Endothelial cell of umbilical vein (primary cell): ENCODE measurements around the gene ANAPC16. TPM values are rescaled to one million over a fixed set of nuclear protein-coding genes. Genes with fewer than 3 reads are reported as not detected.

Experiments used
- BruUV-seq: library from RNA; stranded (reverse); fragments of 400-500 nt; replicated peaks from 2 replicates; lab custom pipeline; 2021; lab: Mats Ljungman, UMichigan
- CTCF ChIA-PET: fragments of 300-600, 350-600 bp; sonication (Branson Sonifier 250); formaldehyde crosslinking; loops from one replicate; lab custom pipeline; 2021; ENCODE audit warnings: antibody characterized with exemption, inconsistent platforms; lab: Charles Lee
- POLR2A ChIA-PET: fragments of 300-600, 350-600 bp; sonication (Branson Sonifier 250); formaldehyde crosslinking; loops from one replicate; lab custom pipeline; 2021; ENCODE audit warnings: antibody characterized with exemption, inconsistent platforms; lab: Charles Lee
- DNase-seq: peaks from one replicate; pipeline ENCODE4 v3.0.0-alpha.2; 2011; ENCODE audit warnings: low read depth, low spot score
- FAIRE-seq: peaks from 2 replicates; lab custom pipeline; 2011; peaks lifted over from hg19 to GRCh38; lab: Jason Lieb, UNC
- H2AFZ ChIP-seq: 2 replicates; pipeline ENCODE4 v1.6.0; 2012; ENCODE audit warnings: low read depth, low read length, control low read depth, inconsistent platforms
- H3K27ac ChIP-seq: 2 replicates; pipeline ENCODE4 v1.5.1; 2011; ENCODE audit warnings: low read depth, mild to moderate bottlenecking, control low read depth, low read length, moderate library complexity; ENCODE audit not compliant: insufficient read depth
- H3K27me3 ChIP-seq, 2 experiments: 2 replicates each; pipeline versions ENCODE4 v1.6.0 to v1.6.1; 2011; ENCODE audit warnings: low read length in 2 of 2, mixed read lengths in 1 of 2; ENCODE audit not compliant: control insufficient read depth in 2 of 2, insufficient read depth in 2 of 2
- H3K36me3 ChIP-seq, 2 experiments: 2 replicates in 1 of 2; 3 replicates in 1 of 2; pipeline ENCODE4 v1.5.1; 2011; ENCODE audit warnings: low read length in 2 of 2, mild to moderate bottlenecking in 1 of 2, moderate library complexity in 1 of 2; ENCODE audit not compliant: control insufficient read depth in 2 of 2, insufficient read depth in 2 of 2; ENCODE audit errors: extremely low read depth in 1 of 2
- H3K4me1 ChIP-seq: 3 replicates; pipeline ENCODE4 v1.5.1; 2011; ENCODE audit warnings: mild to moderate bottlenecking, low read length; ENCODE audit not compliant: control insufficient read depth, insufficient read depth; ENCODE audit errors: extremely low read depth
- H3K4me2 ChIP-seq: 2 replicates; pipeline ENCODE4 v1.6.1; 2011; ENCODE audit warnings: low read length, control low read depth, mixed read lengths; ENCODE audit not compliant: insufficient read depth
- H3K4me3 ChIP-seq, 3 experiments: fragments of 200-600 bp in 1 of 3; sonication (generic), shearing (Covaris generic) in 1 of 3; replicated peaks in 1 of 3; 2 replicates each; pipeline ENCODE4 v1.5.1; 2011 to 2016; ENCODE audit warnings: control low read depth in 3 of 3, low read length in 3 of 3, mild to moderate bottlenecking in 2 of 3, inconsistent platforms in 1 of 3, low read depth in 1 of 3, moderate library complexity in 1 of 3; ENCODE audit not compliant: insufficient read depth in 1 of 3
- H3K79me2 ChIP-seq: 2 replicates; pipeline ENCODE4 v1.6.0; 2012; ENCODE audit warnings: low read length, inconsistent platforms; ENCODE audit not compliant: control insufficient read depth, insufficient read depth
- H3K9ac ChIP-seq: replicated peaks from 2 replicates; pipeline ENCODE3; 2011; ENCODE audit warnings: low read length, control low read depth; ENCODE audit not compliant: insufficient read depth; ENCODE audit errors: extremely low read depth
- H3K9me1 ChIP-seq: replicated peaks from 3 replicates; pipeline ENCODE4 v1.6.0; 2011; ENCODE audit warnings: mild to moderate bottlenecking, low read length; ENCODE audit not compliant: control insufficient read depth, insufficient read depth; ENCODE audit errors: extremely low read depth
- H3K9me3 ChIP-seq: replicated peaks from 2 replicates; pipeline ENCODE4 v1.5.1; 2012; ENCODE audit warnings: low read length, inconsistent platforms; ENCODE audit not compliant: control insufficient read depth, insufficient read depth
- H4K20me1 ChIP-seq: replicated peaks from 2 replicates; pipeline ENCODE3; 2011; ENCODE audit warnings: mild to moderate bottlenecking, low read length; ENCODE audit not compliant: control insufficient read depth, insufficient read depth; ENCODE audit errors: extremely low read depth
- EZH2 ChIP-seq: IDR thresholded peaks from 2 replicates; pipeline ENCODE4 v1.6.1; 2012; ENCODE audit warnings: borderline replicate concordance, low read depth, mild to moderate bottlenecking, moderate library complexity, low read length, inconsistent platforms; ENCODE audit not compliant: severe bottlenecking
- FOS ChIP-seq: IDR thresholded peaks from 2 replicates; pipeline ENCODE4 v1.6.1; 2011; ENCODE audit warnings: mild to moderate bottlenecking, low read length, moderate library complexity, borderline replicate concordance; ENCODE audit not compliant: insufficient read depth
- GATA2 ChIP-seq: IDR thresholded peaks from 2 replicates; pipeline ENCODE4 v1.7.0; 2011; ENCODE audit warnings: low read depth, mild to moderate bottlenecking, moderate library complexity, mixed read lengths, low read length; ENCODE audit not compliant: insufficient read length, insufficient read depth
- JUN ChIP-seq: IDR thresholded peaks from 2 replicates; pipeline ENCODE4 v1.6.1; 2011; ENCODE audit warnings: borderline replicate concordance, low read depth; ENCODE audit not compliant: insufficient read length, insufficient read depth
- MYC ChIP-seq: IDR thresholded peaks from one replicate; pipeline ENCODE4 v1.6.1; 2011; ENCODE audit warnings: mild to moderate bottlenecking, low read depth, low read length
- POLR2A ChIP-seq: IDR thresholded peaks from 2 replicates; pipeline ENCODE4 v1.6.1; 2012; ENCODE audit warnings: low read depth, mild to moderate bottlenecking, control low read depth, low read length
- POLR2AphosphoS5 ChIP-seq: IDR thresholded peaks from 2 replicates; pipeline ENCODE4 v1.6.1; 2012; ENCODE audit warnings: low read depth, mild to moderate bottlenecking, control low read depth, low read length, moderate library complexity; ENCODE audit not compliant: insufficient read depth
- dilution Hi-C: fragments of 300-500 bp; cut with MboI; formaldehyde crosslinking; loops from one replicate; pipeline ENCODE4 v1.15.0; 2019; ENCODE audit warnings: low sequenced_read_pairs; ENCODE audit not compliant: extremely low pct_ligation_motif_present
- intact Hi-C: fragments of 100-400 bp; cut with micrococcal nuclease; formaldehyde crosslinking; loops from one replicate; pipeline ENCODE4 v1.10.0; 2022
- polyA plus RNA-seq, 4 experiments: library from polyadenylated mRNA; depleted of rRNA in 3 of 4; stranded (reverse) in 3 of 4; unstranded in 1 of 4; fragments of >200 nt; gene quantifications; 2 replicates each; pipeline versions ENCODE4 v1.2.1 to v1.2.3, GENCODE V29; 2011 to 2012; ENCODE audit warnings: missing spikeins in 1 of 4
- total RNA-seq: library from RNA; stranded (reverse); gene quantifications from 2 replicates; pipeline ENCODE4 v1.2.3, GENCODE V29; 2021
- TF ChIP-seq, protein P1 (sequence below), 2 donors: IDR thresholded peaks; 1 replicate in 1 of 2; 2 replicates in 1 of 2; pipeline ENCODE4 v1.5.1; 2011; ENCODE audit warnings: low read length in 2 of 2, mild to moderate bottlenecking in 2 of 2, moderate library complexity in 2 of 2, control low read depth in 1 of 2, inconsistent platforms in 1 of 2, low read depth in 1 of 2; ENCODE audit not compliant: insufficient read depth in 1 of 2; ENCODE audit errors: extremely low read depth in 1 of 2
- TF ChIP-seq, protein P2 (sequence below): IDR thresholded peaks from 2 replicates; pipeline ENCODE4 v1.6.1; 2011; ENCODE audit not compliant: insufficient read depth, insufficient read length

ANAPC16 gene
- total and polyA plus RNA-seq, 2 donors (not counting 3 experiments of a cell fraction or from before 2014, with no cell fraction given), result 38.1 to 44.4 TPM

DNA sequence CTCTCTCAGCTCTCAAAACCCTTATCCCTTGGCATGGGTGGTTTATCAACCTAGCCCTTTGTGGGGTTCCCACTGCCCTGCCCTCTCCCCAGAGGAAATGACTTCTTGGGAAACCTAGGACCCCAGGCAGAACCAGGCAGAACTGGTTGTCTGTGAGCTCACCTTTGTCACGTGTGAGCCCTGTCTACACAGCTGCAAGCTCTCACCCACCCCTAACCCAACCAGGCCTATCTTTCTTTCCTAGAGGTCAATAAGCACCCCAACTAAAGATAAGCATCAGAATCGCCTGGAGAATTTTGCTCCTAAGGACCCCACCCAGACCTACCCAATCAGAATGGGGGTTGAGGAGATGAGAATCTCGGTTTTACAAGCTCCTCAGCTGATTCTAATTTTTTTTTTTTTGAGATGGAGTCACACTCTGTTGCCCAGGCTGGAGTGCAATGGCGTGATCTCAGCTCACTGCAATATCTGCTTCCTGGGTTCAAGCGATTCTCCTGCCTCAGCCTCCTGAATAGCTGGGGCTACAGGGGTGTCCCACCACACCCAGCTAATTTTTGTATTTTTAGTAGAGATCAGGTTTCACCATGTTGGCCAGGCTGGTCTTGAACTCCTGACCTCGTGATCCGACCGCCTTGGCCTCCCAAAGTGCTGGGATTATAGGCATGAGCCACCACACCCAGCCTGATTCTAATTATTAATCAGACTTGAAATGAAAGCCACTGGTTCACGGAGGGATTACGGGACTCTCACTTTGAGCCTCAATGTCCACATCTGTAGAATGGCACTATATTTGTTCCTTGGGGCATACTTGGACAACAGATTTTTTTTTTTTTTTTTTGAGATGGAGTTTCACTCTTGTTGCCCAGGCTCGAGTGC, 50.4 kb downstream of the ANAPC16 start:
- Histone ChIP-seq H2AFZ (no peak overlapping the region), H3K9ac (no peak overlapping the region), H3K4me1 (peaks cover 5% of the 10 kb centered on the region), H3K27ac (no peak overlapping the region), H3K36me3 (no peaks in the 10 kb centered on the region), H3K79me2 (no peaks in the 10 kb centered on the region), H3K27me3 (no peaks in the 10 kb centered on the region), H3K9me3 (no peaks in the 10 kb centered on the region), H4K20me1 (no peaks in the 10 kb centered on the region), H3K9me1 (no peaks in the 10 kb centered on the region), H3K4me2 (no peak overlapping the region), H3K4me3 (no peak overlapping the region)
- intact Hi-C loops, result no loop called here
- POLR2A ChIA-PET, result interaction anchor here (0.7 to 1.1 kb wide), 2 partner anchors 41 to 55 kb away, joined by 6 to 8 read pairs; no protein-coding TSS in a partner anchor
- no peak for TF ChIP-seq FOS
- no peak for TF ChIP-seq GATA2
- TF ChIP-seq POLR2A, result no peak
- TF ChIP-seq POLR2AphosphoS5, result no peak
- TF ChIP-seq MYC, result no peak
- no peak for TF ChIP-seq EZH2
- TF ChIP-seq JUN, result no peak
- TF ChIP-seq, protein P1, sequence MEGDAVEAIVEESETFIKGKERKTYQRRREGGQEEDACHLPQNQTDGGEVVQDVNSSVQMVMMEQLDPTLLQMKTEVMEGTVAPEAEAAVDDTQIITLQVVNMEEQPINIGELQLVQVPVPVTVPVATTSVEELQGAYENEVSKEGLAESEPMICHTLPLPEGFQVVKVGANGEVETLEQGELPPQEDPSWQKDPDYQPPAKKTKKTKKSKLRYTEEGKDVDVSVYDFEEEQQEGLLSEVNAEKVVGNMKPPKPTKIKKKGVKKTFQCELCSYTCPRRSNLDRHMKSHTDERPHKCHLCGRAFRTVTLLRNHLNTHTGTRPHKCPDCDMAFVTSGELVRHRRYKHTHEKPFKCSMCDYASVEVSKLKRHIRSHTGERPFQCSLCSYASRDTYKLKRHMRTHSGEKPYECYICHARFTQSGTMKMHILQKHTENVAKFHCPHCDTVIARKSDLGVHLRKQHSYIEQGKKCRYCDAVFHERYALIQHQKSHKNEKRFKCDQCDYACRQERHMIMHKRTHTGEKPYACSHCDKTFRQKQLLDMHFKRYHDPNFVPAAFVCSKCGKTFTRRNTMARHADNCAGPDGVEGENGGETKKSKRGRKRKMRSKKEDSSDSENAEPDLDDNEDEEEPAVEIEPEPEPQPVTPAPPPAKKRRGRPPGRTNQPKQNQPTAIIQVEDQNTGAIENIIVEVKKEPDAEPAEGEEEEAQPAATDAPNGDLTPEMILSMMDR (IDR thresholded peaks at IDR 0.05; ENCODE audit: extremely low read depth in 1 of 2, insufficient read depth in 1 of 2, low read depth in 1 of 2, low read length in 2 of 2), result no peak
- TF ChIP-seq, protein P2, sequence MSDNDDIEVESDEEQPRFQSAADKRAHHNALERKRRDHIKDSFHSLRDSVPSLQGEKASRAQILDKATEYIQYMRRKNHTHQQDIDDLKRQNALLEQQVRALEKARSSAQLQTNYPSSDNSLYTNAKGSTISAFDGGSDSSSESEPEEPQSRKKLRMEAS, result no peak
- BruUV-seq, result no TSS peak
- FAIRE-seq (no peak), DNase-seq (no peak)
- dilution Hi-C loops, result no loop called here
- CTCF ChIA-PET, result interaction anchor here (0.7 kb wide), 1 partner anchor 454 kb away, joined by 4 read pairs; no protein-coding TSS in a partner anchor
